ENCODE measurements around the gene STIM2. TPM values are rescaled to one million over a fixed set of nuclear protein-coding genes. Genes with fewer than 3 reads are reported as not detected.

Gene STIM2
- total and polyA plus RNA-seq, 10 of the 15 experiments (the other 5 are each of a cell fraction or from before 2014, with no cell fraction given) = 4.7 to 41.5 (median 16.9) TPM

DNA sequence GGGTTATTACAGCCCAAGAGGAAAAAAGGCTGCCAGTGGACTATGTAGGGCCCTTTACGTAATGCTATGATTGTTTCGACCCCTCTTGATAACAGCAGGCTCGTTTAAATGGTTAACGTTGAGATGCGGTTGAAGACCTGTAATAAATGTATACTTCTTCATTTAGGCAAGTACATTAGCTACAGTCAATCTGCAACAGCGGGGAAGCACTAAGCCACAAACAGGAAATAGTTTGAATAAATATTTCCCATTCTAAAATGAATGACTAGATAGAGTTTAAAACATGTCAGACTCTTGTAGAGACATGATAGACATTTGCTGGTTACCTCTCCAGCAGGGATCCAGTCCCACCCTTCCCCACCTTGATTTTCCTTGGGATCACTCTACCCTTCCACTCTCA lies 38.1 kb upstream of the STIM2 start (continued):
- TF ChIP-seq IKZF2 (IDR thresholded peaks at IDR 0.05) = no peak
- TF ChIP-seq, protein P1, sequence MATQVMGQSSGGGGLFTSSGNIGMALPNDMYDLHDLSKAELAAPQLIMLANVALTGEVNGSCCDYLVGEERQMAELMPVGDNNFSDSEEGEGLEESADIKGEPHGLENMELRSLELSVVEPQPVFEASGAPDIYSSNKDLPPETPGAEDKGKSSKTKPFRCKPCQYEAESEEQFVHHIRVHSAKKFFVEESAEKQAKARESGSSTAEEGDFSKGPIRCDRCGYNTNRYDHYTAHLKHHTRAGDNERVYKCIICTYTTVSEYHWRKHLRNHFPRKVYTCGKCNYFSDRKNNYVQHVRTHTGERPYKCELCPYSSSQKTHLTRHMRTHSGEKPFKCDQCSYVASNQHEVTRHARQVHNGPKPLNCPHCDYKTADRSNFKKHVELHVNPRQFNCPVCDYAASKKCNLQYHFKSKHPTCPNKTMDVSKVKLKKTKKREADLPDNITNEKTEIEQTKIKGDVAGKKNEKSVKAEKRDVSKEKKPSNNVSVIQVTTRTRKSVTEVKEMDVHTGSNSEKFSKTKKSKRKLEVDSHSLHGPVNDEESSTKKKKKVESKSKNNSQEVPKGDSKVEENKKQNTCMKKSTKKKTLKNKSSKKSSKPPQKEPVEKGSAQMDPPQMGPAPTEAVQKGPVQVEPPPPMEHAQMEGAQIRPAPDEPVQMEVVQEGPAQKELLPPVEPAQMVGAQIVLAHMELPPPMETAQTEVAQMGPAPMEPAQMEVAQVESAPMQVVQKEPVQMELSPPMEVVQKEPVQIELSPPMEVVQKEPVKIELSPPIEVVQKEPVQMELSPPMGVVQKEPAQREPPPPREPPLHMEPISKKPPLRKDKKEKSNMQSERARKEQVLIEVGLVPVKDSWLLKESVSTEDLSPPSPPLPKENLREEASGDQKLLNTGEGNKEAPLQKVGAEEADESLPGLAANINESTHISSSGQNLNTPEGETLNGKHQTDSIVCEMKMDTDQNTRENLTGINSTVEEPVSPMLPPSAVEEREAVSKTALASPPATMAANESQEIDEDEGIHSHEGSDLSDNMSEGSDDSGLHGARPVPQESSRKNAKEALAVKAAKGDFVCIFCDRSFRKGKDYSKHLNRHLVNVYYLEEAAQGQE (IDR thresholded peaks at IDR 0.05; ENCODE audit: low read depth, low read length) = no peak
- peak; percentile 1 for TF ChIP-seq PBX3 (IDR thresholded peaks at IDR 0.05; ENCODE audit: insufficient replicate concordance, low read depth, low read length)
- TF ChIP-seq RUNX3 (IDR thresholded peaks at IDR 0.05; ENCODE audit: low read length) = peak; percentile 98
- TF ChIP-seq, protein P2, sequence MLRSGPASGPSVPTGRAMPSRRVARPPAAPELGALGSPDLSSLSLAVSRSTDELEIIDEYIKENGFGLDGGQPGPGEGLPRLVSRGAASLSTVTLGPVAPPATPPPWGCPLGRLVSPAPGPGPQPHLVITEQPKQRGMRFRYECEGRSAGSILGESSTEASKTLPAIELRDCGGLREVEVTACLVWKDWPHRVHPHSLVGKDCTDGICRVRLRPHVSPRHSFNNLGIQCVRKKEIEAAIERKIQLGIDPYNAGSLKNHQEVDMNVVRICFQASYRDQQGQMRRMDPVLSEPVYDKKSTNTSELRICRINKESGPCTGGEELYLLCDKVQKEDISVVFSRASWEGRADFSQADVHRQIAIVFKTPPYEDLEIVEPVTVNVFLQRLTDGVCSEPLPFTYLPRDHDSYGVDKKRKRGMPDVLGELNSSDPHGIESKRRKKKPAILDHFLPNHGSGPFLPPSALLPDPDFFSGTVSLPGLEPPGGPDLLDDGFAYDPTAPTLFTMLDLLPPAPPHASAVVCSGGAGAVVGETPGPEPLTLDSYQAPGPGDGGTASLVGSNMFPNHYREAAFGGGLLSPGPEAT (IDR thresholded peaks at IDR 0.05; ENCODE audit: low read depth) = no peak
- TF ChIP-seq, protein P3, sequence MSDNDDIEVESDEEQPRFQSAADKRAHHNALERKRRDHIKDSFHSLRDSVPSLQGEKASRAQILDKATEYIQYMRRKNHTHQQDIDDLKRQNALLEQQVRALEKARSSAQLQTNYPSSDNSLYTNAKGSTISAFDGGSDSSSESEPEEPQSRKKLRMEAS (IDR thresholded peaks at IDR 0.05; ENCODE audit: low read depth, low read length) = no peak
- no peak for TF ChIP-seq NR2F1 (conservative IDR thresholded peaks at IDR 0.05)
- TF ChIP-seq, protein P4, sequence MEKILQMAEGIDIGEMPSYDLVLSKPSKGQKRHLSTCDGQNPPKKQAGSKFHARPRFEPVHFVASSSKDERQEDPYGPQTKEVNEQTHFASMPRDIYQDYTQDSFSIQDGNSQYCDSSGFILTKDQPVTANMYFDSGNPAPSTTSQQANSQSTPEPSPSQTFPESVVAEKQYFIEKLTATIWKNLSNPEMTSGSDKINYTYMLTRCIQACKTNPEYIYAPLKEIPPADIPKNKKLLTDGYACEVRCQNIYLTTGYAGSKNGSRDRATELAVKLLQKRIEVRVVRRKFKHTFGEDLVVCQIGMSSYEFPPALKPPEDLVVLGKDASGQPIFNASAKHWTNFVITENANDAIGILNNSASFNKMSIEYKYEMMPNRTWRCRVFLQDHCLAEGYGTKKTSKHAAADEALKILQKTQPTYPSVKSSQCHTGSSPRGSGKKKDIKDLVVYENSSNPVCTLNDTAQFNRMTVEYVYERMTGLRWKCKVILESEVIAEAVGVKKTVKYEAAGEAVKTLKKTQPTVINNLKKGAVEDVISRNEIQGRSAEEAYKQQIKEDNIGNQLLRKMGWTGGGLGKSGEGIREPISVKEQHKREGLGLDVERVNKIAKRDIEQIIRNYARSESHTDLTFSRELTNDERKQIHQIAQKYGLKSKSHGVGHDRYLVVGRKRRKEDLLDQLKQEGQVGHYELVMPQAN (conservative IDR thresholded peaks at IDR 0.05) = no peak
- TF ChIP-seq SKIL (IDR thresholded peaks at IDR 0.05; ENCODE audit: low read depth, poor library complexity, severe bottlenecking) = no peak
- no peak for TF ChIP-seq EGR1 (IDR thresholded peaks at IDR 0.05; ENCODE audit: borderline replicate concordance in 1 of 2, low read depth in 2 of 2, low read length in 2 of 2)
- TF ChIP-seq SREBF1 (IDR thresholded peaks at IDR 0.05; ENCODE audit: low read length) = no peak
- TF ChIP-seq, protein P5, sequence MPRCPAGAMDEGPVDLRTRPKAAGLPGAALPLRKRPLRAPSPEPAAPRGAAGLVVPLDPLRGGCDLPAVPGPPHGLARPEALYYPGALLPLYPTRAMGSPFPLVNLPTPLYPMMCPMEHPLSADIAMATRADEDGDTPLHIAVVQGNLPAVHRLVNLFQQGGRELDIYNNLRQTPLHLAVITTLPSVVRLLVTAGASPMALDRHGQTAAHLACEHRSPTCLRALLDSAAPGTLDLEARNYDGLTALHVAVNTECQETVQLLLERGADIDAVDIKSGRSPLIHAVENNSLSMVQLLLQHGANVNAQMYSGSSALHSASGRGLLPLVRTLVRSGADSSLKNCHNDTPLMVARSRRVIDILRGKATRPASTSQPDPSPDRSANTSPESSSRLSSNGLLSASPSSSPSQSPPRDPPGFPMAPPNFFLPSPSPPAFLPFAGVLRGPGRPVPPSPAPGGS (IDR thresholded peaks at IDR 0.05; ENCODE audit: borderline replicate concordance, insufficient read depth, low read depth, low read length, poor library complexity, severe bottlenecking) = peak; percentile 44
- no peak for TF ChIP-seq USF2 (IDR thresholded peaks at IDR 0.05; ENCODE audit: borderline replicate concordance, low read depth, low read length)
- TF ChIP-seq CREM (IDR thresholded peaks at IDR 0.05; ENCODE audit: low read depth) = no peak
- TF ChIP-seq LARP7 (IDR thresholded peaks at IDR 0.05) = no peak
- no peak for TF ChIP-seq SUPT20H (IDR thresholded peaks at IDR 0.05; ENCODE audit: borderline replicate concordance, control insufficient read depth, low read depth, low read length)

All from GM12878 (cell line).